ENCODE measurements around the gene ZNF423.

ZNF423 gene

DNA sequence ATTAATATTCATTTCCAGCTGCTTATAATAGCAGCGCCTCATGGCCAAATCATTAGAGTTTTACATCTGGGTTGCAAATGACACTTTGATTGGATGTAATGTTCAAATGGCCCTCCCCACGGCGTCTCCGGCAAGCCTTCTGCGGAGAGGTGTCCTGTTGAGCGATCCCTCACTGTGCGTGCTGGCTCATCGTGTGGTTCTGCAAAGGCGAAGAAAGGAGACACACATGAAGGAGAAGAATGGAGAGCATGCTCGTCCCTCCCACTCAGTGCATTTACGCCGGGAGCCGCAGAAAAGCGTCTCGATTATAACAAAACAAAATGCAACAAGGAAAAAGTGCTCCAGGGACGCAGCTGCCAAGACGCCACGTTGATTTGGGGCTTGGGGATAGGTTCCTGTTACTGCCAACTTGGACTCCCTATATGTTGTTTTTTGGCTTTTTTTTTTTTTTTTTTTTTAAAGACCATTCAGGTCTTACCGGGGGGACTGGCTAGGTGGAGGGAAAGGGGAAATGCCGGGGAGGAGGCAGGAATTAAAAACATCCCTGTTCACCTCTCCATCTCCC, 364.7 kb downstream of the ZNF423 start:
- no peak for DNase-seq (ENCODE audit: low spot score)

DNA sequence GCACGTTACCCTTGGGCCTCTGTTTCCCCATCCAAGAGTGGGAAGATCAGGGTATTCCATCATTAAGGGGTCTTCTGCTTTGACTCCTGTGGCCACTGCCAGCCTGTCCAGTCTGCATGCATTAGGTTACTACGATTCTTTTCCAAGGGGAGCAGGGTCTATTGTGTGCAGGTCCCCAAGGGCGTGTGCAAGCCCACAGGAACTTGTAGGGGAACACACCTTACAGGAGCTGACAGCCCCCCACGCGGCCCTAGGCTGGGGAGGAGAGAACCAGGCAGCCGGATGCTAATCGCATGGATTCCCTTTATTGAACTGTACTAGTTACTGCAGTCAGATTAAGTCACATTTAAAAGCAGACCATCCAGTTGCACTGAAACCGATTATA, 365.6 kb downstream of the ZNF423 start:
- no peak for DNase-seq (ENCODE audit: low spot score)

DNA sequence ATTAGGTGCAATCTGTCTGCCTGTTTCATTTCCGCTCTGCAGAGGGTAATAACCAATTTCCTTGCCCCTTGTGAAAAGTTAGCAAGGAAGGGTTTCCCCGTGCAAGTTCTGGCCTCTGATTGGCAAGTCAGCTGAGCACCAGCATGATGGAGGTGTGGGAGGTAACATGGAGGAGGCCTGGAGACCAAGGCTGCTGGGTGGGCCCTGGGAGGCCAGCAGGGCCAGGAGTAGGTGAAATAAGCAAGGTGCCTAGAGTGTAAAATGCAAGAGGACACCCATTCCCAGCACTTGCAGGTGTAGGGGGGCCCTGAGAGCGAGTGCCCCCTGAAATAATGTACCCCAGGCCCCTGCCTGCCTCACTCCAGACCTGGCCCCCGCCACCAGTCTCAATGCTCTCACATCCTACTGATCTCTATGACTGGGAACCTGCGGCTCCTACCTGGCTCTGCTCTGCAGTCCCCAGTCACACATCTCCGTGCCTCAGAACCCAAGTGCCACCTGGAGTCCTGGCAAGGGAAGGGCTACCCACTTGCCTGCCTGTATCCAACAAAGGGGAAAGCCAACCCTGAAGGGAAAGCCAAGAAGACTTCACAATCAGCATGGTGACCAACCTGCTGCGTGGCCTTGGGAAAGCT, 366.1 kb downstream of the ZNF423 start:
- DNase-seq (ENCODE audit: low spot score): no peak

DNA sequence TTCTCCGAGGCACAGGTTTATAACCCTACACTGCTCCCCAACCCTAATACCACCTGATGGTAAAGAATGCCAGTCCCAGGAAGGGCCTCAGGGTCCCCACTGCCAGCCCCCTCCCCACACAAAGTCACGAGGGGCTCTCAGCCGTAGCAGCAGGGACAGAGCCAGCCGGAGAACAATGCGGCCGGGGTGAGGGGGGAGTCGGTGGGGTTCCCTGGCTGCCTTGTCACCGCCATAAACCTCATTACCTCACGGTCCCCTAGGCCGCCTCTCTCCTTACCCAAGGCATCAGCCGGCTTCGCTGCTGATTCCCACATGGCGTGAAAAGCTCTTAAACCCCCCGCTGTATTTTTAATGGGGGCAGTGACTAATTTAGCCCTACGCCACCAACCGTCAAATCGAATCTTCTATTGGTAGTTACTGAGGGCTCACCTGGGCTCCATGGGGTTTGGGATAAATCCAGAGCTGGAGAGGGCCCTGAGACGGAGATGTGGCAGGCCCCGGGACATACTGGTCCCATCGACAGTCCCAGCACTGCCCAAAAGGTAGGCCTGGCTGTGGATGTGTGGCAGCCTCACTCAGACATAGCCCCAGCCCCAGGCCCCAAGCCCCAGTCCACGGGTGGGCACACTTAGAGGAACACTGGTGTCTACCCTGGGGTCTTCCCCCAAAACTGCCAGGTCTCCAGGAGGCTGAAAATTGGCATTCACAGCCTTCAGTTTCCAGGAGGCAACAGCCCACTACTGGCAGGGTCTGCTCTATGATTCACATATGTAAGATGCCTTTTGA, 367.0 kb downstream of the ZNF423 start:
- DNase-seq (ENCODE audit: low spot score): no peak

DNA sequence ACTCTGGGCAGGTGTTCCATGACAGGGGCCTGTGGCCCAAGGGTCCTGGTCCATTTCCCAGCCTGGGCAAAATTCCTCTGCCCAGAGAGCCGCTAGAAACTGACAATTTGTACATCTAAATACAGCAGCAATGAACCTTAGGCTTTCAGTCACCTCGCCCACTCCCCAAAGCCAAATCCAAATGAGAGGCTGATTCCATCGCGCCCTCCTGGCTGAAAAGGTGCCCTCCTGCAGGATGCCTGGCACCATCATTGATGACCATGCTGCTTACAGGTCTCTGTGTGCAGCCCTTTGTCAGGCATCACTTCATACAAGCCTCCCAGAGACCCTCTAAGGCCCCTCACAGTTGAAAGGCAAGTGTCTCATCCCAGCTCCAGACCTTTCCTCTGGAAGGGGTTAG, 367.6 kb downstream of the ZNF423 start:
- no peak for DNase-seq (ENCODE audit: low spot score)

DNA sequence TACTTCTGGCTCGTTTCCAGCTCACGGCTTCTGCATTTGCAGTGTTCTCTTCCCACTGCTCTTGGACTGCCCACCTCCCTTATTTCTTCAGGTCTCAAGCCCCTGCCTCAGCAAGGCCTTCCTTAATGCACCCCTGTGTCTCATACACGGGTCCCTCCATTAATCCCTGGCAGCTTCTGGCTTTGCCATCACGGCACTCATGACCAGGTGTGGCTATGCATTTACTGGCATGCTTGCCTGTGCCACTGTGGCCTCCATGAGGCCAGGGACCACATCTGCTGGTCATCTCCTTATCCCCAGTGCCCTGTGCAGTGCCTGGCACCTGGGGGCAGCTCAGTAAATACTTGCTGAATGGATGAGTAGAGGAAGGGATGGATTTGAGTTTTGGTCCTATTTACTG, 368.2 kb downstream of the ZNF423 start:
- DNase-seq (ENCODE audit: low spot score): no peak

DNA sequence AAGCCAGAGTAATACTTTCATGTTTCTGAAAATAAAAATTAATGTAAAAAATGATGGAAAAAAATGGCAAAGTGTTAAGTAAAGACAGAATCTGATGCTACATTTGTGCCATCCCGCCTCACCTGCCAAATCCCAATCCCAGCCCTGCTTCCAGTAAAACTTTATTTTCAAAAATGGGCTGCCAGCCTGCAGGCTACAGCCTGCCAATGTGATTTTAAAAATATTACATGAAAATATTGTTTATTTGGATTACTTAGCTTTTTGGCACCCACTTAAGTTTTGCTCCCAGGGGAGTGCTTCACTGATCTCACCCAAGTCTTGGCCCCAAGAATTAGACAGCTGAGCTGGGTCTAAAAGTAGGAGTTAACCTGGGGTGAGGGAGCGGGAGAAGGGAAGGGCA, 369.5 kb downstream of the ZNF423 start:
- DNase-seq (ENCODE audit: low spot score): no peak

DNA sequence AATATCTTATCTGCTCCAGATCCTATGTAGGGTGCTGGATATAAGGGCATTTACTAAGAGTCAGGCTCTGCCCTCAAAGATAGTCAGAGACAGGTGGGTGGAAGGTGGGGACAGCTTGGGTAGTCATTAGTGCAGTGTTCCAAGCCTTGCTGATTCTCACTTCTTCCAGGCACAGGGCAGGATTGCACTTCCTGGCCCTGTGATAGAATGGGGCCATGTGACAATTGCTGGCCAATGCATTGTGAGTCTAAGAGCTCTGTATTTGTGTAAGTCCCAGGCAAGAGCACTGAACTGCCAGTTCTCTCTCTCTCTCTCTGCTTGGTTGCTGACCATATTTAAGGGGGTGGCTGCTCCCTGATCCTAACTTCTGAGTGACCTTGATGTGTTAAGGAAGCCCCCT, 370.2 kb downstream of the ZNF423 start:
- DNase-seq (ENCODE audit: low spot score): no peak

DNA sequence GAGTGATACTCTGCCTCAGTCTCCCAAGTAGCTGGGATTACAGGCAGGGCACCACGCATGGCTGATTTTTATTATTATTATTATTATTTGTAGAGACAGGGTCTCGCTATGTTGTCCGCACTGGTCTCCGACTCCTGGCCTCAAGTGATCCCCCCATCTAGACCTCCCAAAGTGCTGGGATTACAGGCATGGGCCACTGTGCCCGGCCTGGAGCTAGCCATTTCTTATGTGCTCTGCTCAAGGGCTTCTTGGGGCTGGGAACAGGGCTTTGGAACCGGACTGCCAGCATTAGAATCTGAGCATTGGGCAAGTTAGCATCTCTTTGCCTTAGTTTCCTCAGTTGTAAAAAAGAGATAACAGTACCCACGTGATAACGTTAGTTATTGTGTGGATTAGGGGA, 371.0 kb downstream of the ZNF423 start:
- no peak for DNase-seq (ENCODE audit: low spot score)

DNA sequence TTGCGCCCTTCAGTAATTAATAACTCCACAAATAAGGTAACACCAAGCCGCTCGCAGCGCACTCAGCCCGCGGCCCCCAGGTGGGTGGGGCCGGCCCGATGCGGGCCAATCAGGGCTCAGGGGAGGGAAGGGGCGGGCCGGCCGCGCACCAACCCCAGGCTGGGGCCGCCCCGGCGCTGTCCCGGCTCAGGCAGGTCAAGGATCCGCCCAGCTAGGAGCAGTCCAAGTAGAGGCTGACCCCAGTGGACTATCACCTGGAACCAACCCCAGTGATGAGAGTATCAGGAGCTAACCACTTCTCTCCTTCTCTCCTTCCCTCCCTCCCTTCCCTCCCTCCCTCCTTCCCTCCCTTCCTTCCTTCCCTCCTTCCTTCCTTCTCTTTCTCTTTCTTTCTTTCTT, 371.5 kb downstream of the ZNF423 start:
- no peak for DNase-seq (ENCODE audit: low spot score)

DNA sequence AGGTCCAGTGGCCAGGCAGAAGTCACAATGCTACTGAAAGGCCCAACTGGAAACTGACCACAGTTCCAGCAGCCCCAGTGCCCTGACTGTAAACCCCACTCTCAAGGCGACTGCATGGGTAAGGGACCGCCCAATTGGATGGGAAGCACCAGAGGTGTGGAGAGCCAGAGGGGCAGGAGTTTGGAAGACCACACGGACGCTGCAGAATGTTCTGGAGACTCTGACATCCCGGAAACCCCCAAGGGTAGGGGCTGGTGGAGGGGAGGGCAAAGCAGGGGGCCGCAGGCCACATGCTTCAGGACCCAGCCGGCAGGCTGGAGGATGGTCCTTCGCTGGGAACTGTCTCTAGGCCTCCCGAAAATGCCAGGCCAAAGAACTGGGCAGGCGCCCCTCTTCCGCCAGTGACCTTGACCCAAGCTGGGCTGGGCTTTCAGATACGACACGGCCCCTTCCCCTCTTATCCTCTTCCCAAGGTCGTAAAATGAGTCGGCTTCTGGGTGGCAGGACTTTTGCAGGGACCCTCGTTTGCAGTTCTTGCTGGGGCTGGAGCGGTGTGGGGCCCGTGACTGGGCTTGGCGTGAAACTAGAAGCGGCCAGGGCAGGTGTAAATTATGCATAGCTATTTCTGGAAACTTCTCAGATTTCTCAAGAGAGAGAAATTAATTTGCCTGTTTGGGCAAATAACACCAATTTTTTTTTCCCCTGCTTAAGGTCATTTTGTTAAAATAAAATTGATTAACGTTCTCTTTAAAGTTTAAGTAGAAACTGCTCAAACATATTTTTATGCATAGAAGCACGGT, 372.1 kb downstream of the ZNF423 start:
- DNase-seq (ENCODE audit: low spot score): no peak

DNA sequence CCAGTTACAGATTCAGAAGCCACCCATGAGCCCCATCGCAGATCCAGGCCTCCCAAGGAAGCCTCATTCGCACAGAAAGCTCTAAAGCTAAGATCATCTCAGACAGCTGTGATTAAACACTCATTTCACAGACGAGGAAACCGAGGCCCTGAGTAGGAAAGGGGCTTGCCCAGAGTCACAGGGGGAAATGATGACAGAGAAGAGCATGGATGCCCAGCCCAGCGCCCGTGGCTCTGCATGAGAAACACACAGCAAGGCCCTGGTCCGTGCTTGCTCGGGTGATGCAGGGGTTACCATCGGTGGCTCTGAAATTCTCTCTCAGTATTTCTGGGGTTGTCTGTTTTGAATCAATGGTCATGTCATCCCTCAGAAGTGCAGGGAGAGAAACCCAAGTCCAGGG, 372.7 kb downstream of the ZNF423 start:
- DNase-seq (ENCODE audit: low spot score): no peak

DNA sequence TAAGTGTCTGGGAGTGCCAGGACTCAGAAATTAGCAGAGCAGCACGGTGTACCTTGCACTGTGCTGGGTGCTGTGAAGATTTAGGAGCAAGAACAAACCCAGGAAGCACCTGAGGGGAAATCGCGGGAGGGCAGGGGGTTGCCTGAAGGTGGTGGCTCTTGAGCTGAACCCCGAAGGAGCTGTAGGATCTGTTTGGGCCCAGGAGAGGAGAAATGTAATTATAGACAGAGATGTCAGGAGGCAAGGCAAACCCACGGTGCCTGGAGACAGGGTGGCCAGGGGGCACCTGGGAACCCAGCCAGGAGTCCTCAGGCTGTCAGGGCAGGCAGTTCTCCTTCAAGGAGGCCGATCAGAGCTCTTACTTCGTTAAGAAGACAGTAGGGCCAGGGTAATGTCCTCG, 373.2 kb downstream of the ZNF423 start:
- no peak for DNase-seq (ENCODE audit: low spot score)

DNA sequence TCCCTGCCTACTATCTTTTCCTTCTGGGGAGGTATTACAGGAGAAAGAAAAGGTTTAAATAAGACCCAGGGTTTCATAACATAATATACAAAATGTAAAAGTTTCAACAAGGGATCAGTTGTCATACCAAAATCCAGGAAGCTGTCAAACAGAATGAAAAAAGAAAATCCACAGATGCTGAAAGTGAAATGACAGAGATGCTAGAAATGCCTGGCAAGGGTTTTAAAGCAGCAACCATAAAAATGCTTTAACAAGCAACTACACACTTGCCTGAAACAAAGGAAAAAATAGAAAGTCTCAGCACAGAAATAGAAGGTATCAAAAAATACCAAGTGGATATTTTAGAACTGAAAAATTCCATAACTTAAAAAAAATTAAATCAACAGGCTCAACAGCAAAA, 377.3 kb downstream of the ZNF423 start:
- DNase-seq (ENCODE audit: low spot score): no peak

DNA sequence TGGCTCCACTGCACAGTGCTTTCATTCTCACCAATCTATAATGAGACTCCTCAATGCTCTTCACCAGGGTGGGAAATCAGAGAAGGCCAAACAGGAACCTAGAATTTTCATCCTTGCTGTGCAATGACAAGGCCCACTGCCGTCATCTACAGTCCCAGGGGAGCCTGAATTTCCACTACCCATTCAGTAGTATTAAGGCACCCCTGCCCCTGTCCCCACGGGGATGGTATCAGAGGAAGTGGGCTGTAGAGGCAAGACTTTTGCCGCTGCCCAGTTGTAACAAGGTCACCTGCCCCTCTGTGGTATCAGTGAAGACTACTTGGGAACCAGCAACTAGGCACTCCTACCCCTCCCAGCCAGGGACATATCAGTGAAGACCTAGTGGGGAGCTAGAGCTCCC, 377.8 kb downstream of the ZNF423 start:
- no peak for DNase-seq (ENCODE audit: low spot score)

DNA sequence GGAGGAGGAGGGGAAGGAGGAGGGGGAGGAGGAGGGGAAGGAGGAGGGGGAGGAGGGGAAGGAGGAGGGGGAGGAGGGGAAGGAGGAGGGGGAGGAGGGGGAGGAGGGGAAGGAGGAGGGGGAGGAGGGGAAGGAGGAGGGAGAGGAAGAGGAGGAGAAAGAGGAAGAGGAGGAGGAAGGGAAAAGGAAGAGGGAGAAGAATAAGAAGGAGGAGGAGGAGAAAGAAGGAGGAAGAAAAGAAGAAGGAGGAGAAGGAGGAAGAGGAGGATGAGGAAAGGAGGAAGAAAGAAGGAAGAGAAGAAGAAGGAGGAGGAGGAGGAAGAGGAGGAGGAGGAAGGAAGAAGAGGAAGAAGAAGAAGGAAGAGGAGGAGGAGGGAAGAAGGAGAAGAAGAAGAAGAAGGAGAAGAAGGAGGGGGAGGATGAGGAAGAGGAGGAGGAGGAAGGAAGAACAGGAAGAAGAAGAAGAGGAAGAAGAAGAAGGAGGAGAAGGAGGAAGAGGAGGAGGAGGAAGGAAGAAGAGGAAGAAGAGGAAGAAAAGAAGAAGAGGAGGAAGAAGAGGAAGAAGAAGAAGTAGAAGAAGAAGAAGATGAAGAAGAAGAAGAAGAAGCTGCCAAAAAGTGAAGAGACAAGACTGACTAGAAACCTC, 378.5 kb downstream of the ZNF423 start:
- DNase-seq (ENCODE audit: low spot score): no peak

DNA sequence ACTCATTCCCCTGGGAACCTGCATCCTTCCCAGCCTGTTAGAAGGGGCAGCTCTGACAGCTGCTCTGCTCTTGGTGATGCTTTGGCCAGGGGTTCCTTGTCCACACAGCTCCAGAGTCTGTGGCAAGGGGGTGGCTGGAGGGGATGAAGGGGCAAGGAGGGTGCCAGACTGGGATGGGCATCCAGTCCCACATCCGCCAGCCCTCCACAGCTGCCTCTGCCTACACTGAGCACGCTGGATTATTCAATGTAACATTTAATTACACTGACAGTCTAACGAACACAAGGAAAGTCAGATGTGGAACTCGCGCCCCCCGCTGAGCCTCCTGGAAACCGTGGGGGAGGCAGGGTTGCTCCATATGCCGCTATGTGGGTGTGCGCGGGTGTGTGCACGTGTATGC, 381.2 kb downstream of the ZNF423 start:
- no peak for DNase-seq (ENCODE audit: low spot score)

DNA sequence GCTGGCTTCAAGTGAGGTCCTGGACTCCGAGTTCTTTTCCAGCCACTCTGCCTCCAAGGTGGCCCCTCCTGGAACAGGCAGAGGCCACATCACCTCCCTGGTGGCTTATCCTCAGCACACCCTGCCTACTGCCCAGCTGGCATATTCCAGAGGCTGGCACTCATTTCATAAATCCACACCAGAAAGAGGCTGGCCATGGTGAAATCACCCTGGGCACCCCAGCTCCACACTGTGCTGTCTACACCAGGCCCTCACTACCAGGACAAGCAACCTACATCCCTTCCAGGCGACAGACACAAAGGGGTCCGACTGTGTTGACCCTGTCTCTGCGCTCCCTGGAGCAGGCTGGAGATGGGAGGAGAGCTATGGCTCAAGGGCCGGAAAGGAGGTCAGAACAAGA, 382.1 kb downstream of the ZNF423 start:
- no peak for DNase-seq (ENCODE audit: low spot score)

DNA sequence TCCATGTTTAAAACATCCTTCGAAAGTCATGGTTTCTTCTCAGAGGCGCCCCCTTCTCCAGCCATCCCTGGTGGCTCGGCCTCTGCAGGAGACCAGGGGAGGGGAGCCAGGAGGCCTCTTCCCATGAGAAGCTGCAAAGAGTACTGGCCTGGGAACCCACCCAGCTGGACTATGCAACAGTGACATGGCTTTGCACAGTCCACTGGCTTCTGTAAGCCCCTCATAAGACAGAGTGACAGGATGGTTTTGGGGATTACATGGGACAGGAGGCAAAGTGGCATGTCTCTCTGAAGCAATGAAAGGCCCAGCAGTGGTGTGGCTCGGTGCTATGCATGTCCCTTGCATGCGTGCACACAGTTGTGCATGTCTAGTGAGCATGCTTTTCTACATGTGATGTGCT, 382.8 kb downstream of the ZNF423 start:
- no peak for DNase-seq (ENCODE audit: low spot score)

DNA sequence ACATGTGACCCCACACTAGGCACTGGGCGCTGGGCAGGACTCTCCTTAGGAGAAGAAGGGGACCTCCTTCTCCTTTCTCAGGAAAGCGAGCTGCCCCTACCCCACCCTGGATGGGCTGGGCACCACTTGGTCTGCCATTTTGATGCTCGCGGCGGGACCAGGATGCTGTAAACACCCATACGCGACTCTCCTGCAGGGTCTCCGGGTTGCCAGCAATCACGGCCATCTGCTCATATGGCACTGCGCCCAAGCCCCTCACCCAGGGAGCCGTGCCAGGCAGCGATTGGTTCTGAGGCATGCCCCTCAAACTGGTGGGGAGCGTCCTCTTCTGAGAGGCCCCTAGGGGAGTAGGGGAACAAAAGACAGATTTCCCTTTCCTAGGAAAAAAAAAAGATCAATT, 383.3 kb downstream of the ZNF423 start:
- no peak for DNase-seq (ENCODE audit: low spot score)

DNA sequence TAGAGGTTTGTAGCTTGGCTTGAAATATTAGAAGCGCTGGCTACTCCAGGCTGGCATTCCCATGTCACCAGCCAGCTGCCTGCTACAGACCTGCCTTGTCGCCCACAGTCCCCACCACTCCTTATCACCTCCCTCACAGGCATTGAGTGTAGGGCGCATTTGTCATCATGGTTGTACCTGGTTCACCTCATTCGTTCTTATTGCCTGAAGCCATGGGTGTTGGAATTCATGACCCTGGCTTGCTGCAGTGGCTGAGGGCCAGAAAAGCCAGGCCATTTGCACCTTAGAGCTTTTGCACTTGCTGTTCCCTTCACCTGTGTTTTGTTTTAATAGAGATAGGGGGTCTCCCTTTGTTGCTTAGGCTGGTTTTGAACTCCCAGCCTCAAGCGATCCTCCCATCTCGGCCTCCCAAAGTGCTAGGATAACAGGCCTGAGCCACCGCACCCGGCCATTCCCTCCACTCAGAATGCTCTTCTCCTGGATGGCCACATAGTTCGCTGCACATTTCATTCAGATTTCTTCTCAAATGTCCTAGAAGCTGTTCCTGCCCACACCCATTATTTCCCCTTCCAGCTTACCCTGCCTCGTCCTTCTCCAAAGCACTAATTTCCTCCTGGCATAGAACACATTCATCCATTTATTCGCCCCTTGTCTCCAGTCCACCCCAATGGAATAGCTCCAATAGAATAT, 384.7 kb downstream of the ZNF423 start:
- no peak for DNase-seq (ENCODE audit: low spot score)

DNA sequence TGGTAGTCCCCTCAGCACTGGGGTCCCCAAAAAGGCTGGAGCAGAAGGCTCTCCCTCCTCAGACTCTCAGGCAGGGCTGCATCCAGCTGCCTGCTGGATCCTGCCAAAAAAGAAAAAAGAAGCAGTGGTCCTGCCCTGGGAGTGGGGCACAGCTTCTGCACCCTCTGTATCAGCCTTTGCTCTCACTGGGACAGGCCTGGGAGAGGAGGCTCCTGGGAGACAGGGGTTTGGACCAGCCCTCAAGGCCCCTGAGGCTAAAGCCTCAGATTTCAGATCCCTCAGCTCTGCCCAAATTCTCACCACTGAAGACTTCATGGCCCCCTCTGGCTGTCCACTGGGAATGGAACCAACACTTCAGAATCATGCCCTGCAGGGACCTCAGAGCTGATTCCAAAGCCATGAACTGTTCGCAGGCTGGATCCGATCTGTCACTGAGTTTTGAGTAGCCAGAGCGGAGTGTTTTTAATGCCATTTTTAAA, 385.4 kb downstream of the ZNF423 start:
- DNase-seq (ENCODE audit: low spot score): no peak

Data from activated CD4-positive, alpha-beta T cell treated with anti-CD3 and anti-CD28 coated beads, Interleukin-2, Interleukin-4, amounts not matched to agents 100 ng/mL and 50 ng/mL, durations not matched to agents 16 hours and 8 hours (primary cell).